IPS DF 6.9 (cell line): ENCODE measurements around the gene CXXC5.

Source experiments
- DNase-seq: peaks from one replicate; pipeline ENCODE4 v3.0.0-alpha.2; 2013; ENCODE audit warnings: low read depth, low spot score
- H3K27ac ChIP-seq: one replicate; pipeline ENCODE4 v1.5.1; 2013; ENCODE audit warnings: low read length, control low read depth
- H3K27me3 ChIP-seq: 2 replicates; pipeline ENCODE4 v1.6.1; 2013; ENCODE audit warnings: mild to moderate bottlenecking, low read length; ENCODE audit not compliant: control insufficient read depth, insufficient read depth
- H3K36me3 ChIP-seq: 2 replicates; pipeline ENCODE4 v1.6.1; 2013; ENCODE audit warnings: low read length; ENCODE audit not compliant: control insufficient read depth, insufficient read depth
- H3K4me1 ChIP-seq: 2 replicates; pipeline ENCODE4 v1.6.1; 2013; ENCODE audit warnings: low read length; ENCODE audit not compliant: control insufficient read depth, insufficient read depth
- H3K4me3 ChIP-seq: 2 replicates; pipeline ENCODE4 v1.5.1; 2013; ENCODE audit warnings: mild to moderate bottlenecking, low read length
- H3K9me3 ChIP-seq: 2 replicates; pipeline ENCODE4 v1.6.1; 2013; ENCODE audit warnings: low read length, inconsistent platforms; ENCODE audit not compliant: control insufficient read depth, insufficient read depth
- WGBS: extraction: QIAGEN DNeasy Blood & Tissue Kit; methylation state at CpG from one replicate; pipeline ENCODE4 v1.1.7; 2013; ENCODE audit warnings: mixed read lengths, missing lambda C conversion rate; ENCODE audit not compliant: insufficient read length, insufficient coverage; 5-methylcytosine and 5-hydroxymethylcytosine counted together

CXXC5 gene

DNA sequence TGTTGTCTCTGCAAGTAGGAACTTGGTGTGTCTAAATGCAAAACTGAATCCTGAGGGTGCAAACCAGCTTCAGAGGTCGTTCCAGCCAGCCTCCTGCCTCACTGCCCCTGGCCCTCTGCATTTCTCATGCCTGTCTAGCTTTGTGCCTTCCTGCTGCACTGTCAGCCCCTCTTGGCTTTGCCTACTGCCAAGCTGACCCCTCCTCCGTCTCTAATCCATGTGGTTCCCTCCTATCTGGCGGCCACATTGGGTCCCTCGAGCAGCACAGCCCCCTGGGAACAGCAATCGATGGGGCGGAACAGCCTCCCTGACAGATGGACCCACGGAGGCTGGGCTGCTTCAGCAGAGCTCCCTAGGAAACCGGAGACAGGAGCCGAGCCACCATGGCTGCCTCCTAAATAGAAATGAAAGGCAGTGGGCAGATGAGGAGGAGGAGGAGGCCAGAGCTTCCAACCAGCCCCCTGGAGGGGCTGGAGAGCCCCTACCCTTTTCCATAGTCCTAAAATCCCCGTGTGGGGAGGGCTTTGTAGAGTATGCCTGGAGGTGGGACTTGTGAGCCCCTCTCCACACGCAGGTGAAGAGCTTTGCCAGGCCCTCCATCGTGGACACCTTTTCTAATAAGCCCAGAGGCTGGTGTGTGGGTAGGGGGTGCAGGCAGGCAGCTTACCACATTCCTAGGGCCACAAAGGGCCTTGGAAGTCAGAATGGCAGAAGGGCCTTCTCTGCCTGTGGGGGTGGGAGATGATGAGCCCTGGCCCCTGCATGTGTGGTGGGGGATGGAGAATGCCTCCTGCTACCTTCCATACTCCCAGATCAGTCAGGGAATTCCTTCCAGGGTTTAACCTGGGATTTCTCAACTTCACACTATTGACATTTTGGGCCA lies 9.2 kb upstream of the CXXC5 start:
- no CpG with 5 or more reads among the region's 12 CpGs for WGBS

DNA sequence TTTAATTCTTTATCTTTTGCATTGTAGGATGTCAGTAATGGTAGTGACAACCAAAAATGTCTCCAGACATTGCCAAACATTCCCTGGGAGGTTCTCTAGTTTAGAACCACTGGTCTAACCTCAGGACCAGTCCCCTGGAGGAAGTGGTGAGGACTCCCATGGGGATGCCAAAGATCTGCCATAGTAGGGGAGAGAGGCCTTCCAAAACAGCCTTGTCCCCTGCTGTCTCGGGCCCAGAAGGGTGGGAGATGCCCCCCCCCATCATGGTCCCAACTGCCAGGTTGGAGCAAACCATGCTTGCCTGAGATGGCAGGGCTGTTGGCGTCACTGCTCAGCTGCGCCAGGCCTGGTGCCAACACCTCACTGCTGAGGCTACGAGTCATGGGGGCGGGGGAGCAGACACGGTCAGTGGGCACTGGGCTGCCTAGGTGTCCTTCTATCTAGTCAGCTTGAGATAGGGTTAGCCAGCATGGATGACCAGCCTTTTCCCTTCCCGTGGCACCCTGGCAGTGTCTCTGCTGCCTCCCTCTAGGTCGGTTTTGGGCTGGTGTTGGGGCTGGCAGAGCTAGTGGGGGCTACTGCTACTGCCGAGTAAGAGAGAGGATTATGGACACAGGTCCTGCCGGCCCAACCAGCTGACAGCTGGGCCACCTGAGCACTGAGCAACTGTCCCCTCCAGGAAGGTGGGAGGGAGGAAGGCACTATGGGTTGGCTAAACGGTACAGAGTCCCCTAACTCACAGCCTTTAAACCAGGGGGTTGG lies 8.3 kb upstream of the CXXC5 start:
- DNase-seq: no peak

More for the DNA sequence above, 9.2 kb upstream of the CXXC5 start:
- H3K4me1 ChIP-seq: peaks cover 31% of the 10 kb centered on the region
- no peaks in the 10 kb centered on the region for H3K27me3 ChIP-seq
- H3K27ac ChIP-seq: no peak overlapping the region
- H3K36me3 ChIP-seq: no peaks in the 10 kb centered on the region
- DNase-seq: no peak
- H3K9me3 ChIP-seq: no peaks in the 10 kb centered on the region
- H3K4me3 ChIP-seq: no peak overlapping the region

DNA sequence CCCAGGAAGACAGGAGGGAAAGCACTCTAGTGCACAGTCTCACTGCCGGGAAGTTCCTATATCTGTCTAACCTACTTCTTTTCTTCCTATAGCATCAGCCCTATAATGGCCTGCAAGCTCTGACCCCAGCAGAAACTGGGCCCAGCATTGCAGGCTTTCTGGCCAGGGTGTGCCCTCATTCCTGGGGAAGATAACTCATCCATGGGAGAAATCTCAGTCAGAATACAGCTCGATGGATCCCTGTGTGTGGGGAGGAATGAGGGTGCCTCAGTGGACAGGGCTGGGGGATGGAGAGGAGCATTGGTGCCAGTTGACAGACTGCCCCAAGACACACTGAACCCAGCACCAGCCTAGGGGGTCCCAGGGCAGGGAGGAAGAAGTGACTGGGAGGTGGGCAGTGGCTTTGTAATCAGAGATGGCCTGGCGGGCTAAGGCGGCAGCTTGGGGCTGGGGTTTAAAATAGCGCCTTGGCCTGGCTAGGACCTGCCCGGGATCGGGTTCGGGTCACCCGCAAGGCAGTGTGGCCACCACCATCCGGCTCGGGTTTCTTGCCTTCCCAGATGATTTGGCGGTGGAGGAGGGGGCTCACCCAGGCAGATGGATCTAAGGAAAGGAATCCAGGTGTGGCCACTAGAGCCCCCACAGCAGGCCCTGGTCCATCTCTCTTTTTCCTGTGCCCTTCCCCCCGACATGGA lies 7.6 kb upstream of the CXXC5 start:
- no peak overlapping the region for H3K27ac ChIP-seq
- H3K4me1 ChIP-seq: peaks cover 31% of the 10 kb centered on the region
- H3K27me3 ChIP-seq: no peaks in the 10 kb centered on the region
- H3K9me3 ChIP-seq: no peaks in the 10 kb centered on the region
- H3K36me3 ChIP-seq: no peaks in the 10 kb centered on the region
- WGBS: no CpG with 5 or more reads among the region's 13 CpGs
- no peak overlapping the region for H3K4me3 ChIP-seq
- no peak for DNase-seq

More for the DNA sequence above, 8.3 kb upstream of the CXXC5 start:
- H3K27ac ChIP-seq: no peak overlapping the region
- no peaks in the 10 kb centered on the region for H3K27me3 ChIP-seq
- H3K4me3 ChIP-seq: no peak overlapping the region
- H3K9me3 ChIP-seq: no peaks in the 10 kb centered on the region
- H3K4me1 ChIP-seq: peaks cover 31% of the 10 kb centered on the region
- no CpG with 5 or more reads among the region's 11 CpGs for WGBS
- no peaks in the 10 kb centered on the region for H3K36me3 ChIP-seq

GRCh38 chr5:139641116-139642080 lies 6.8 kb upstream of the CXXC5 start:
- Histone ChIP-seq H3K27ac (no peak overlapping the region), H3K4me3 (no peak overlapping the region), H3K4me1 (peaks cover 26% of the 10 kb centered on the region), H3K9me3 (no peaks in the 10 kb centered on the region), H3K36me3 (no peaks in the 10 kb centered on the region), H3K27me3 (peaks cover 3% of the 10 kb centered on the region)
- no CpG with 5 or more reads among the region's 6 CpGs for WGBS
- no peak for DNase-seq

DNA sequence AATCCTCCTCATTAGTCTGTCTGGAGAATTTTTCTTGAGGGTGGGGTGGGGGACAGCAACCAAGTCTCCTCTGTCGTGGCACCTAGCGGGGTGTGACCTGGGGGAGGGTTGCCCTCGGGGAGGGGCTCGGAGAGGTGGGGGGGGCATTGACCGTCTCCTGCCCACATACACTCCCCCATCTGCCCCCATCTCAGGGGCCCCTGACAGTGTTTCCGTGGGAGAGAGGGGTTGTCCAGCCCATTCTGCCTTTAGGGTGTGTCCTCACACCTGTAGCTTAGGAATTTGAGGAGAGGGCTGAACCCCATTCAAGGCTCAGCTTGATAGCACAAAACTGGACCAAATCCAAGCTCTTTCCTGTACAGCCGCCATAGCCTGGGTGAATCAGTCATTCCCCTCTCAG lies 5.9 kb upstream of the CXXC5 start:
- no peak for DNase-seq
- Histone ChIP-seq H3K4me3 (no peak overlapping the region), H3K27ac (no peak overlapping the region), H3K9me3 (no peaks in the 10 kb centered on the region), H3K36me3 (no peaks in the 10 kb centered on the region), H3K27me3 (peaks cover 5% of the 10 kb centered on the region), H3K4me1 (peaks cover 28% of the 10 kb centered on the region)
- no CpG with 5 or more reads among the region's 7 CpGs for WGBS

DNA sequence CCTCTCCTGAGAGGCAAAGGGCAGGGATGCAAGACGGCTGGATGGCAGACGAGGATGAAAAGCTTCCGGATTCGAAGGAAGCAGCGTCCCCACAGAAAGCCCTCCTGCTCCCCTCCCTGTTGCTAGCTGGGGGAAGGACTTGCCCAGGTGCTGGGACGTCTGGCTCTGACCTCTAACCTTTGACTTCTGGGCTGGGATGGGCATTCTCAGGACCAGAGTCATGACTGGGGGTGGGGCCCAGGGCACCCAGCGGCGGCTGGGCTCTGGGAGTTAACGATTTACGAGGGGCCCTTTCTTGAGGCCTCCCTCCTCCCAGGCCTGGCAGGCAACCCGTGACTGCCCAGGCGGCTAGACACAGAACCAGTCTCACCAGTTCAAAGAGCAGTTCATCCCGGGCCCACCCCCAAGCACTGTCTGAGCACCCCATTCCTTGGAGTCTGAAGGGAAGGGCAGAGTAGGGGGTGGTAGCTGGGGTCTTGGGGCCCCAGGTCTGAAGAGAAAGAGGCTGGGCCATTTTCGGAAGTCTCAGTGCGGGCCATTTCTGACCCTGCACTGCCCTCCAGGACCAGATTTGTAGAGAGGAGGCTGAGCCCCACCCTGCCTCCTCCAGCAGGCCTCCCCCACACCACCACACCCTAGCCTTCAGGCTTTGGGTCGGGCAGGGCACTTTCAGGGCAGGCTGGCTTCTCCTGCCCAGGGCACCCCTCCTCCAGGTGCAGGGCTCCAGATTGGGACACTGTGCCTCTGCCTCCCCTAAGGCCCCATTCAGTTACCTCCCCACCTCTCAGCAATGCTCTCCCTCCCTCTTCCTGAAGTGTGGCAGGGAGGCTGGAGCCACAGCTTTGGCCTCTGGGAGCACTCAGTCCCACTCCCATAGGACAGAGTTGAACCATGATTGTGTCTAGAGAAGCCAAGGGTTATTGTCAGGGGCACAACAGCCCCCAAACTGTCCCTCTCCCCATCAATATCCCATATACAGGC lies 5.0 kb upstream of the CXXC5 start:
- Histone ChIP-seq H3K36me3 (no peaks in the 10 kb centered on the region), H3K4me3 (no peak overlapping the region), H3K27ac (no peak overlapping the region), H3K9me3 (no peaks in the 10 kb centered on the region), H3K4me1 (peaks cover 26% of the 10 kb centered on the region), H3K27me3 (peaks cover 5% of the 10 kb centered on the region)
- no CpG with 5 or more reads among the region's 16 CpGs for WGBS
- DNase-seq: no peak

GRCh38 chr5:139644001-139644456 lies 4.1 kb upstream of the CXXC5 start:
- H3K27ac ChIP-seq: no peak overlapping the region
- no peak for DNase-seq
- WGBS: no CpG with 5 or more reads among the region's 5 CpGs
- no peaks in the 10 kb centered on the region for H3K9me3 ChIP-seq
- no peak overlapping the region for H3K4me3 ChIP-seq
- H3K4me1 ChIP-seq: peaks cover 21% of the 10 kb centered on the region
- H3K27me3 ChIP-seq: peaks cover 5% of the 10 kb centered on the region
- H3K36me3 ChIP-seq: no peaks in the 10 kb centered on the region

DNA sequence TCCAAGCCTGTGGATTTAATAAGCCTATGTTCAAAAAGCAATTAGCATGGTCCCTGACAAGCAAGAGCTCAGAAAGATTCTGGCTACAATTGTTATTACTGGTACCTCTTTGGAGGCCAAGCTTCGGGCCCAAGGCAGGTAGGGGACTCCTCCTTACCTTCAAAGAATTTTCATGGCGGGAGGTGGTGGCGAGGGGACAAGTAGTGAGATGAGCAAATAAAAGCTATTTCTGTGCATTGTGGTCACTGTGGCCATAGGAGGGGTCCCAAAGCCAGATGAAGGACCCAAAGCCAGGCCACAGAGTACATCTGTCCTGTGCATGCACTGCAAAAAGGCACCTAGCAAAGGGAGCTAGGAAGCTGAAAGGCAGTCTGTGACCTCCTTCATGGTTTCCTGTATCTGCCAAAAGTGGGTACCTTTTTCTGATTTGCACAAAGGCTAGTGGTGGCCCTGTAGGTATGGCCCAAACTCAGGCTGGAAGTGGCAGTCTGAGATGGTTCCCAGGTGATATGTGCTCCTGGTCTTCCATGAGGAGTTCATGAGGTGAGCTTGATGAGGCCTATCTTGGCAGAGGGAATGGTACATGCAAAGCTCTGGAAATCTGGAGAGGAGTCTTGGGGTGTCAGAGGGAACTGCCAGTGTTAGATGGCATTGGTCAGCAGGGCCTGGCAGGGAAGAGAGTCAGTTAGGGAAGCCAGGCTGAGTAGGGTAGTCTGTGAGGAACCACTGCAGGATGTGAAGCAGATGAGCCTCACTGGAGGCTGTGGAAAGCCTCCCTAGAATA lies 3.3 kb upstream of the CXXC5 start:
- Histone ChIP-seq H3K4me1 (peaks cover 19% of the 10 kb centered on the region), H3K27ac (no peak overlapping the region), H3K36me3 (no peaks in the 10 kb centered on the region), H3K4me3 (no peak overlapping the region), H3K9me3 (no peaks in the 10 kb centered on the region), H3K27me3 (peaks cover 5% of the 10 kb centered on the region)
- WGBS: no CpG with 5 or more reads among the region's 3 CpGs
- DNase-seq: no peak
